NT2/D1 (cell line): ENCODE data around the gene SYNE2.
"Not testable (repeated sequence)": the region's sequence is repeated elsewhere in the genome, so short reads cannot be mapped to it uniquely, and the experiment has no call there.

Source experiments
- DNase-seq: peaks from one replicate; pipeline ENCODE4 v3.0.0-alpha.2; 2011; ENCODE audit warnings: low read depth, low spot score
- H3K27me3 ChIP-seq: 2 replicates; pipeline ENCODE4 v1.6.0; 2011; ENCODE audit warnings: mild to moderate bottlenecking; ENCODE audit not compliant: insufficient read length, insufficient read depth
- H3K36me3 ChIP-seq: 2 replicates; pipeline ENCODE4 v1.6.1; 2011; ENCODE audit warnings: mild to moderate bottlenecking, low read length, mixed read lengths; ENCODE audit not compliant: insufficient read depth, insufficient read length
- H3K4me1 ChIP-seq: 2 replicates; pipeline ENCODE4 v1.5.1; 2011; ENCODE audit not compliant: insufficient read depth, insufficient read length
- H3K4me3 ChIP-seq: 2 replicates; pipeline ENCODE4 v1.5.1; 2011; ENCODE audit warnings: low read depth; ENCODE audit not compliant: insufficient read length
- H3K9ac ChIP-seq: 2 replicates; pipeline ENCODE4 v1.6.0; 2011; ENCODE audit warnings: low read depth; ENCODE audit not compliant: insufficient read length
- H3K9me3 ChIP-seq: 2 replicates; pipeline ENCODE4 v1.5.1; 2011; ENCODE audit warnings: mild to moderate bottlenecking, low read length; ENCODE audit not compliant: insufficient read depth
- SUZ12 ChIP-seq: IDR thresholded peaks from 2 replicates; pipeline ENCODE4 v1.6.1; 2011; ENCODE audit not compliant: insufficient read length, insufficient read depth; ENCODE audit errors: extremely low read depth
- YY1 ChIP-seq: IDR thresholded peaks from 2 replicates; pipeline ENCODE4 v1.6.1; 2011; ENCODE audit not compliant: insufficient read length, insufficient read depth
- ZNF274 ChIP-seq: IDR thresholded peaks from 2 replicates; pipeline ENCODE4 v1.6.1; 2011; ENCODE audit warnings: mild to moderate bottlenecking, low read depth, low read length

Gene SYNE2

GRCh38 chr14:64038841-64039542 lies 186.2 kb downstream of the SYNE2 start:
- Histone ChIP-seq H3K36me3 (no peaks in the 10 kb centered on the region), H3K9me3 (peaks cover 25% of the 10 kb centered on the region), H3K4me1 (no peaks in the 10 kb centered on the region), H3K4me3 (no peak overlapping the region), H3K9ac (no peak overlapping the region), H3K27me3 (no peaks in the 10 kb centered on the region)
- no peak for DNase-seq
- TF ChIP-seq SUZ12, result no peak
- TF ChIP-seq YY1, result no peak
- TF ChIP-seq ZNF274, result no peak

GRCh38 chr14:64040044-64040443 lies 187.2 kb downstream of the SYNE2 start:
- H3K27me3 ChIP-seq, result no peaks in the 10 kb centered on the region
- DNase-seq, result no peak
- no peak overlapping the region for H3K9ac ChIP-seq
- H3K9me3 ChIP-seq, result peaks cover 28% of the 10 kb centered on the region
- no peaks in the 10 kb centered on the region for H3K36me3 ChIP-seq
- TF ChIP-seq ZNF274 (no peak), YY1 (no peak), SUZ12 (no peak)
- no peak overlapping the region for H3K4me3 ChIP-seq
- no peaks in the 10 kb centered on the region for H3K4me1 ChIP-seq

- DNase-seq, H3K9ac ChIP-seq, H3K27me3 ChIP-seq, H3K4me3 ChIP-seq, H3K4me1 ChIP-seq, H3K36me3 ChIP-seq: not testable (repeated sequence)
- H3K9me3 ChIP-seq, result peaks cover 28% of the 10 kb centered on the region
These were observed 190.5 kb downstream of the SYNE2 start for GRCh38 chr14:64043296-64043695.

- Histone ChIP-seq H3K9me3 (peaks cover 21% of the 10 kb centered on the region), H3K36me3 (peaks cover 2% of the 10 kb centered on the region), H3K27me3 (no peaks in the 10 kb centered on the region), H3K4me3 (no peak overlapping the region), H3K9ac (no peak overlapping the region), H3K4me1 (no peaks in the 10 kb centered on the region)
- no peak for DNase-seq
- TF ChIP-seq SUZ12 (no peak), ZNF274 (no peak), YY1 (no peak)
These were observed 192.3 kb downstream of the SYNE2 start for GRCh38 chr14:64045091-64045490.

GRCh38 chr14:64049616-64050381 lies 197.0 kb downstream of the SYNE2 start:
- peaks cover 10% of the 10 kb centered on the region for H3K36me3 ChIP-seq

GRCh38 chr14:64053694-64054669 lies 201.2 kb downstream of the SYNE2 start:
- H3K27me3 ChIP-seq, result no peaks in the 10 kb centered on the region
- H3K9ac ChIP-seq, result no peak overlapping the region
- TF ChIP-seq YY1 (no peak), ZNF274 (no peak), SUZ12 (no peak)
- DNase-seq, result no peak
- no peaks in the 10 kb centered on the region for H3K9me3 ChIP-seq
- H3K4me3 ChIP-seq, result no peak overlapping the region
- peaks cover 13% of the 10 kb centered on the region for H3K36me3 ChIP-seq
- H3K4me1 ChIP-seq, result no peaks in the 10 kb centered on the region

More at GRCh38 chr14:64049616-64050381, 197.0 kb downstream of the SYNE2 start:
- no peak overlapping the region for H3K4me3 ChIP-seq
- H3K27me3 ChIP-seq, result no peaks in the 10 kb centered on the region
- H3K4me1 ChIP-seq, result no peaks in the 10 kb centered on the region
- H3K9ac ChIP-seq, result no peak overlapping the region
- no peaks in the 10 kb centered on the region for H3K9me3 ChIP-seq
- DNase-seq, result no peak
- TF ChIP-seq YY1 (no peak), SUZ12 (no peak), ZNF274 (no peak)
